ENCODE results near the gene CASP12.
"Not testable (repeated sequence)": the region's sequence is repeated elsewhere in the genome, so short reads cannot be mapped to it uniquely, and the experiment has no call there.

Gene CASP12

DNA sequence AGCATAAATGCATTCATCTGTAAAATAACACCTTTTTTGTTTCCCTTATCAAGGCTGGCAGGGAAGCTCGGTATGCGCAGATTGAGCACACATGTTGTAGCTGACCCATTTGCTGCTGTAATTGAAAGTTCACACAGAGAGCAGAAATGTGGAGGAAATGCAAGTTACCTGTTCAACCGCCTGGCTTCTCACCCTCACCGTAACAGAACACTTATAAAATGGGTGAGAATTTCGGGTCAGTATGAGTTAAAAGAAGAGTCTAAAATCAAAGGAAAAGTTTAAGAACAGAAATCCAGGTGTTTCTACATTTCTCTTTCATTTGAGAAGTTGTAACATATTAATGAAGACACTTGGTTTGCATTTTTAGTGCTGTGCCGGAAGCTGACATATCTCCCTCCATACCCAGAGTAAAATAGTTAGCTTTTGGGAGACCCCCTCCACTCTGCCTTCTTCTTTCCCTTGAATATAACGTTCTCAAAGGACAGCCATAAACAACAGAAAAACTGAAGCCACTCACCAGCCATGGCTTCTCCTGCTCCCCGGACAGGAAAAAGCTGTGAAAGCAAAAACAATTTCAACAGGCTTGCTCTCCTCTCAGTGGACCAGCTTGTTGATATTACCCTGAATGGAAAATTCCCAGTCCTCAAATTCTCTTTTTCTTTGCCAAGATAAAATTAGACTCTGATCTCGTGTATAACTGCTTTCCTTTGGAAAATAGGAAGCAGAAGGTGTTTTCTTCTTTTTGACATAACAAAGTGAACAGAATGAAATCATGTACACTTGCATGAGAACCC lies at the start of gene CASP12:
CASP12 (minus strand) TSS at position 570 of the 794 bp plus-strand sequence.
- DNase-seq (ENCODE audit: low spot score), result no peak

DNA sequence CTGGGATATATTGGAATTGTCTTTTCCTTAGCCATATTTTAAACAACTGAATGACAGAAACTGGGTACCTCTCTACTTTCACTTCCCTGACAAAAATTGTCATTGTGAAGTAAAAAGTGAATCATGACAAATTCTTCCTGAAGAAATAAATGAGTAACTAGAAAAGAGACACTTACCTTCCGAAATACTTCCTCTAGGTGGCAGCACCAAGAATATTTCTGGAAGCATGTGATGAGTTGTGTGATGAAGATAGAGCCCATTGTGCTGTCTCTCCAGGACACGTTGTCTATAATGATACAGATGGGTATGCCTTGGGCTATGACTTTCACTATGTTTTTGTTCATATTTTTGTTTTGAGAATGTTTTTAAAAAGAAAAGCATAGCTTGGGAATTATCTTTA lies 48.6 kb upstream of the CASP12 start:
- DNase-seq (ENCODE audit: low spot score), result peak; percentile 40

DNA sequence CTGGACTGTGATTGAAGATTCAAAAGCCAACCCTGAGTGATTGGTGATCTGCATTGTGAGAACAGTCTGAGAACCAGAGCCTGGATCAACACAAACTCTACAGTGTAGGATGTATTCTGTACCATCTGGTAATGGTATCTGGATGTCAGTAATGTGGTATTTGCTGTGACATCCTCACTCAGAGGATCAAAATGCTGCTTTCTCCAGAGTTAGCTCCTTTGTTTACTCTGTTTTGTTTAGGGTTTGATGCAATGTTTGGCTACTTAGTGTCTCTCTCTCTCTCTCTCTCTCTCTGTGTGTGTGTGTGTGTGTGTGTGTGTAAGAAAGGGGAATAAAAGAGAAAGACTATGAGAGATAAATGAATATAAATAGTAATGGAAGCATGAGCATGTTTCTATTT lies 45.8 kb upstream of the CASP12 start:
- no peak for DNase-seq (ENCODE audit: low spot score)

DNA sequence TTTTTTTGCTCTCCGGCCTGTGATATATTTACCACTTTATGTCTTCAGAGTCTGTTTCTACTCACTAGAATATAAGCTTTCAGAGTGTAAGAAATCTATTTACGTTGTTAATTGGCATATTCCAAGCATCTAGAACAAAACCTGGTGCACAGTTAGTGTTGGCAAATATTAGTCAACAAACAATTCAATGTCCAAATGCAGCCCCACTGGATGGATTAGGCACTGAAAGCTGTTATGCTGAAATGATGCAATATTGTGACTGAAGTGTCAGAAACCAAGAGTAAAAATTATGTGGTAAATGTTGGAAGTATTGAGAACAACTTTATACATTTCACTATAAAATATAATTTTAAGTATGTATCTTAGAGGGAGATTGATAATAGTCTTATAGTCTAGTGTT lies 45.3 kb upstream of the CASP12 start:
- DNase-seq (ENCODE audit: low spot score), result no peak

DNA sequence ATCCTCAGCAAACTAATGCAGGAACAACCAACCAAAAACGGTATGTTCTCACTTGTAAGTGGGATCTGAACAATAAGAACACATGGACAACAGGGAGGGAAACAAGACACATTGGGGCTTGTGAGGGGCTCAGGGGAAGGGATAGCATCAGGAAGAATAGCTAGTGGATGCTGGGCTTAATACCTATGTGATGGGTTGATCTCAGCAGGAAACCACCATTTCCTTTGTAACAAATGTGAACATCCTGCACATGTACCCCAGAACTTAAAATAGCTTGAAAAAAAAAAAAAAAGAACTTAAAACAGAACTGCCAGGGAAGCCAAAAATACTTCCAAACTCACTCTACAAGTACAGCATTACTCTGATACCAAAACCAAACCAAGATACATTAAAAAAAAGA lies 36.3 kb upstream of the CASP12 start:
- DNase-seq (ENCODE audit: low spot score), result no peak

DNA sequence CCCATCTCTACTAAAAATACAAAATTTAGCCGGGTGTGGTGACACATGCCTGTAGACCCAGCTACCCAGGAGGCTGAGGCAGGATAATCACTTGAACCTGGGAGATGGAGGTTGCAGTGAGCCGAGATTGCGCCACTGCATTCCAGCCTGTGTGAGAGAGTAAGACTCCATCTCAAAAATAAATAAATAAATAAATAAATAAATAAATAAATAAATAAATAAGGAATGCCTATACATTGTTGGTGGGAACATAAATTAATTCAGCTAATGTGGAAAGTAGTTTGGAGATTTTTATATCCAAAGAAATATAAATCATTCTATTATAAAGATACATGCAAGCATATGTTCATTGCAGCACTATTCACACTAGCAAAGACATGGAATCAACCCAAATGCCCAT lies 35.8 kb upstream of the CASP12 start:
- not testable (repeated sequence) for DNase-seq (ENCODE audit: low spot score)

DNA sequence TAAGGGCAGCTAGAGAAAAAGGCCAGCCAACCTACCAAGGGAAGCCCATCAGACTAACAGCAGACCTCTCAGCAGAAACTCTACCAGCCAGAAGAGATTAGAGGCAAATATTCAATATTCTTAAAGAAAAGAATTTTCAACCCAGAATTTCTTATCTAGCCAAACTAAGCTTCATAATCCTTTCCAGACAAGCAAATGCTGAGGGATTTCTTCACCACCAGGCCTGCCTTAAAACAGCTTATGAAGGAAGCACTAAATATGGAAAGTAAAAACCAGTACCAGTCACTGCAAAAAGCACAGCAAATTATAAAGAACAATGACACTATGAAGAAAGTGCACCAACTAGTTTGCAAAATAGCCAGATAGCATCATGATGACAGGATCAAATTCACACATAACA lies 30.6 kb upstream of the CASP12 start:
- DNase-seq (ENCODE audit: low spot score), result no peak

DNA sequence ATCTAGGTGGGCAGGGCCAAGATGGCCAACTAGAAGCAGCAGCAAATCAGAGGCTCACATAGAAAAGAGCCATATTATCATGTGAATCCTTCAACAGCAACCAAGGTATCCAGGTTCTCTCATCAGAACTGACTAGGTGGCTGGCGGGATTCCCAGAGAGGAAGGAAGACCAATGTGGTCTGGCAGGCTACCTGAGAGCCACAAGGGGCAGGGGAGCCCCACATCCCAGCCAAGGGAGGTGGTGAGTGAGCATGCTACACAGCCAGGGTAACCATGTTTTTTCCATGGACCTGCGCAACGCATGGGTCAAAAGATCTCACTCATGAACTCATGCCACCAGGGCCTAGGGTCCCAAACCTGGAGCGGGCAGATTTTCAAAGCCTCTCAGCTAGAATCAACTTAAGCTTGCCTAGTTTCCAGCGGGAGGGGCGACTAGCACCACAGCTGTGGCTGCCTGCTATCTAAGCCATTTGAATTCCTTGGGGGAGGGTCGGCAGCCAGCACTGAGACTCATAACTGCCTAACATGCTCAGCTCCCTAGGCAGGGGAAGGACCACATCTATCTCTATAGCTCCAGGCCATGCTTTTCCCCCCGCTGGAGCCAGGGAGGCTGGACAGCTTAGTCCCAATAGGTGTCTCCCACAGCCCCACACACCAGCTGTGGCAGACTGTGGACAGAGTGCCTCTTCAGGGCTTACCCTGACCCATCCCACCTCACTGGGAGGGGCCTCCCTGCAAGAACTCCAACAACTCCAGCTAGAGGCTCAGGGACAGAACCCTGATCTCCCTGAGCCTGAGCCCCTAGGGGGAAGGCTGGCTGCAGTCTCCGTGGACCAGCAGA lies 28.7 kb upstream of the CASP12 start:
- DNase-seq (ENCODE audit: low spot score), result no peak

DNA sequence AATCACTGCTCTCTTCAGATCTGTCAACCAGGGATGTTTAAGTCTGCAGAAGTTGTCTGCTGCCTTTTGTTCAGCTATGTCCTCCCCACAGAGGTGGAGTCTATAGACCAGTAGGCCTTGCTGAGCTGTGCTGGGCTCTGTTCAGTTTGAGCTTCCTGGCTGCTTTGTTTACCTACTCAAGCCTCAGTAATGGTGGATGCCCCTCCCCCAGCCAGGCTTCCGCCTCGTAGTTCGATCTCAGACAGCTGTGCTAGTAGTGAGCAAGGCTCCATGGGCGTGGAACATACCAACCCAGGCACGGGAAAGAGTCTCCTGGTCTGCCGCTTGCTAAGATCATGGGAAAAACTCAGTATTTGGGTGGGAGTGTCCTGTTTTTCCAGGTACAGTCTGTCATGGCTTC lies 27.6 kb upstream of the CASP12 start:
- DNase-seq (ENCODE audit: low spot score), result no peak

DNA sequence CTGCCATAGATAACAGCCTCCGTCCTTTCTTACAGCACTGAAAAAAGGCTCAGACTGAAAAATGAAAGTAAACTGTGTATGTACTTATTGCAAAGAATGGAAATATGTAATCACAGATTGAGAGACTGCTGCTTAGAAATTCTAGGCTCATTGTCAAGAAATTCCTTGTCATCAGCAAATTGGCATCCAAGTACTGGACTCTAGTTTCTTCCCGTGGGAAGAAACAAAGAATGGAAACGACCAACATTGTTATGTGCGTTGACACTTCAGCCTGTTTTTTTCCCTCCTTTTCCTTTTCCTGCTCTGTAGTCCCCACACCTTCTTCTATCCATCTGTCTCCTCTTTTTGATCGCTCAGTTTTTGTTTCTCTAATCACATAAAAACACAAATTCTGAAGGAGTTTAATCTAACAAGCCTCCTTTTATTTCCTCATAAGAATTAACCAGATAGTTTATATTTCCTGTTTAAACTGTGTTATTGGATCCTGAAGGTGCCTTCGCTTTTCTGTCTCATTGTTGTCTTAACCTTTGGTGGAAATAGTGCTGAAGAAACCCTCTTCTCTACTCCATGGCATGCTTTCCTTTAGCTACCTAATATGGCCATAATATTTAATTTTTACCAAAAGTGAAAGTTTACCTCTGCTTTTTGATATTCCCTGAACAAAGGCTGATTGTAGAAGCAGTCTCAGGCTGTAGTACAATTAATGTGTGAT lies 20.0 kb upstream of the CASP12 start:
- peak; percentile 44 for DNase-seq (ENCODE audit: low spot score)

DNA sequence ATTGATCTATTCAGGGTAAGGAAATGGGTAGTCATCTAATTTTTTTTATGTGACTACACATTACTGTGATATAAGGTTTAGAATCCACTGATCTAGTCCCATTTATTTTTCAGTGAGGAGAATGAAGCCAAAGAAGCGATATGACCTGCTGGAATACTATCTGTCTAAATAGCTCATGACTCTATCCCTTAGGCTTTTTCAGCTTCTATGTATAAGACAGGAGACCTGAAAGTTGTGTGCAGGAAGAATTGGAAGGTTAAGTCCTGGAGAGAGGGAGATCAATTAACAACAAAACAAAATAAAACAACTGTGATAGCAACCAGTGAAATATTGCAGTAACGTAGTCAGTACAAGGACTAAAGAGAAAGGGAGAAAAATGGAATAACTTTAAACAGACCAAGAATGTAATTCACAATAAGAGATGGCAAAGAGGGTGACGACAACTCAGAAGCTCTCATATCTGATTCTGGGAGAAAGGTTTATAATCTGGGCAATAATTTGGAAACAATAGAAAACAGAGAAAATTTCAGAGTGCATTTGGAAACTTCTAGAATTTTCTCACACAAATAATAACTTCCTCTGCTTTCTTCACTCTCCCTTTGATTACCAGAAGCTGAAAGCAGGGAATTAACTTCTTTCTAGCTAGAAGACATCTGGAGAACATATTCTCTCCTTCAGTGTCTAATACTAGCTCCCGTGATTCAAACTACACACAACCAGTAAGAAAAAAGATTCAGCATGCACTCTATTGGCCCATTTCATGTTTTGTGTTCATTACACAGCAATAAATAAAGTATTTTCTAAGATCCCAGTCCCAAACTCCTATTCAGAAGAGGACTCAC lies 19.2 kb upstream of the CASP12 start:
- DNase-seq (ENCODE audit: low spot score), result no peak

DNA sequence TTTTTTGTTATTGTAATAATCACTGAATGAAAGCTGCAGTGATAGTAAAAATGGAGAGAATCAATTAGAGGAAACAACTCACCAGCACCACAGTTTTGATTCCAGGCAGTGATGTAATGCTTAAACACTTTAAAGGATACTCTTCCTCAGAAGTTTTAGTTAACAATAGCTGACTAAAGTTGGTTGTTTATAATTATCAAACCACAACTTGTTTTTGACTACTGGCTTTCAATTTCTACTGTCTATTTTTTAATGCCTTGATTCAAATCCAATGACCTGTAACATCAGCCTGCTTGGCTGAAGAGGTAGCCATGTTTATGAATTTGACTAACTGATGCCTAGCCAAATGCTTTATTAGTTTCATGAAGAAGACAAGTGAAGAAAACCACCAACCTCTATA lies 18.2 kb upstream of the CASP12 start:
- DNase-seq (ENCODE audit: low spot score), result no peak

DNA sequence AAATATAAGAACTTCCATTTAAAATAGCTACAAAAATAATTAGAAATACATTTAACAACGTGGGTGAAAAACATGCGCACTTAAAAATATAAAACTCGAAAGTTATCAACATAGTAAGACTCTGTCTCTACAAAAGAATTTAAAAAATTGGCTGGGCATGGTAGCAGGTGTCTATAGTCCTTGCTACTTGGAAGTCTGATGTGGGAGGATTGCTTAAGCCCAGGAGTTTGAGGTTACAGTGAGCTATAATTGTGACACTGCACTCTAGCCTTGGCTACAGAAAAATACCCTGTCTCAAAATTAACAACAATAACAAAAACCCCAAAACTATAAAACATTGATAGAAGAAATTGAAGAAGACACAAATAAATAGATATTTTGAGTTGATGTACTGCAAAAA lies 13.8 kb upstream of the CASP12 start:
- DNase-seq (ENCODE audit: low spot score), result no peak

DNA sequence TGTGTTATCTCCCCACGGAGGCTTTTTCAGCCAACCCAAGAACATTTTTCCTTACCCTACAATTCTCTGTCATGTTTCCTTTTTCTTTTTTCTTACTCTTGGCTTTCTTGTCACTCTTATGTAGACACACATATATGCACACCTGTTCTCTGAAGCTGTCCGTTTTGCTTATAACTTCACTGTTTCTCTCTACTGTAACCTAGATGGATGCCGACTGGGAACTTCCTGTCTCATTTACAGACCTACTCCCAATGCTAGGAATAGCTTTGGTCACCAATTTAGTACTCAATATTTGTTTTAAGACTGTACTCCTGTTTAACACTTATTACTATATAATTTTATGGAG lies 9.9 kb upstream of the CASP12 start:
- DNase-seq (ENCODE audit: low spot score), result no peak

DNA sequence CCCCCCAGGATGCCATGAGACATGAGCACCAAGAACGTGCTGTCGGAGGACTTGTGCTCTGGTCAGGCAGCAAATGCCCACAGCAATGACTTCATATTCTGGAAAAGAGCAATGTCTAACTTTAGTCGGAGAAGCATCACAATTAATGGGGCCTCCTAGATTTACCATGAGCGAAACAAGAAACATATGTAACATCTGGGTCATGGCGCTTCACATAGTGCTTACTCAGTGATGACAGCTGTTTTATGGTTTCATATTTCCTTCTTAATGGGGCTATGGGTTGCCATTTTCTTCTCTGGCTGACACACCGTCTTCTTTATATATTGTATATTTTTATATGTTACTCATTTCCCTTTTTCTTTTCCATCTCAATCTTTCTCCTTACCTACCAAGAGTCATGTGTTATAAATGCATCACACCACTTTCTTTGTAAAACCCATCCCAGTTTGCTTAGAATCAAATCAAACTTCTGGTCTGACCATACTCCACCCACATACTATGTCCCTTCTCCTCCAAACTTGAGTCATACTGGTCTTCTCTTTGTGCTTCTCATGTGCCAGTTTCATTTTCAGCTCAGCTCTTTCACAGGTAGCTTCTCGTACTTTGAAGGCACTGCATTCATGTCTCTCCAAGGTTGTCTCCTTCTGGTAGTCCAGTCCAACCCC lies 9.4 kb upstream of the CASP12 start:
- no peak for DNase-seq (ENCODE audit: low spot score)

DNA sequence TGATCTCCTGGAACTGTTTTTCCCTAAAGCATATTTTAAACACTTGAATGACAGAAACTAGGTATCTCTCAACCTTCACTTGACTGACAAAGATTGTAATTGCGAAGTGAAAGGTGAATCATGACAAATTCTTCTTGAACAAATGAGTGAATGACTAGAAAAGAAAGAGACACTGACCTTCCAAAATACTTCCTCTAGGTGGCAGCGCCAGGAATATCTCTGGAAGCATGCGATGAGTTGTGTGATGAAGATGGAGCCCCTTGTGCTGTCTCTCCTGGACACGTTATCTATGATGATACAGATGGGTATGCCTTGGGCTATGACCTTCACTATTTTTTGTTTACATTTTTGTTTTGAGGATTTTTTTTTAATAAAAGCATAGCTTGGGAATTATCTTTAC lies 7.0 kb upstream of the CASP12 start:
- no peak for DNase-seq (ENCODE audit: low spot score)

DNA sequence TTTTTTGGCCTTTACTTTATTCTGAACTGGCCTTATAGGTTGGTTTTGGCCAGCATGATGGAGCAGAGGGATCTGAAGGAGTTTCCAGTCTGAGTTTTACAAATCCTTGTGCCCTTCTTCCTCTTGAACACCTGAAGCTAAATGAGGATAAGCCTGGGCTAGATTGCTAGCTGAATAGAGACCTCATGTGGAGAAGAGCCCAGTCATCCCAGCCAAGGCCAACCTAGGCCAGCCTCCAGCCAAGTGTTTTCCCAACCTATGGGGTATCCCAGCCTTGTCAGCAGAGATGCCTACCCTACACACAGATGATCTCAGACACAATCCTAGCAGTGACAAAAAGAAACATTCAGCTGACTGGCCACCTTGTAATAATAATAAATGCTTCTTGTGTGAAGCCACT lies 966 bp upstream of the CASP12 start:
- DNase-seq (ENCODE audit: low spot score), result no peak

DNA sequence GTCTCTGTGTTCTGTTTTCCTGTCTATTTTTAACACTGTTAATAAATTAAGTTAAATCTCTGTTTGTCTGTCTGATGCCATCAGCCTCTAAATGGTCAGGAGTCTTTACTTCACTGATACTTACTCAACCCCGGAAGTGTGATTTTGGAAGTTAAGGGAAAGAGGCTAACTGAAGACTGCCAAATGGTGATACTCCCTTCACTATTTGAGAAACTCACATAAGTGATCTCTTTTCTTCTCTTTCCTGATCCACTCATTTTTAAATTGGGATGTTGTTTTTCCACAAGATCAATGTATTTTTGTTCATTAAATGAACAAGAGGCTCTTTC lies 389 bp upstream of the CASP12 start:
- no peak for DNase-seq (ENCODE audit: low spot score)

DNA sequence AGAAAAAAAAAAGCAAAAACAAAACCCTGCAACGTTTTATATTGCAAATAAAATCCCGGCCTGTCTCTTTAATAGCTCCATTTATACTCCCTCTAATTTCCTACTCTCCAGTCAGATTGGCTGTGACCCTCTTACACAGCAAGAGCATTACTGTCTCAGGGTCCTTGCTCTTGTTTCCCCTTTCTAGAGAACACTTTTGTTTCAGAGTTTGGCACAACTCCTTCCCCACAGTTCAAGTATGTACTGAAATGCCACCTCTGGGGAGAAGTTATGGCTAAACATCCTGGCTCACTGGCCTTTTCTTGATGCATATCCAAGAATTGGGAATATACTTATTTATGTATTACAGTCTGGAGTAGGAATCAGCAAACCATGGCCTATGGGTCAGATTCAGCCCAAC lies 2.6 kb downstream of the CASP12 start:
- no peak for DNase-seq (ENCODE audit: low spot score)

DNA sequence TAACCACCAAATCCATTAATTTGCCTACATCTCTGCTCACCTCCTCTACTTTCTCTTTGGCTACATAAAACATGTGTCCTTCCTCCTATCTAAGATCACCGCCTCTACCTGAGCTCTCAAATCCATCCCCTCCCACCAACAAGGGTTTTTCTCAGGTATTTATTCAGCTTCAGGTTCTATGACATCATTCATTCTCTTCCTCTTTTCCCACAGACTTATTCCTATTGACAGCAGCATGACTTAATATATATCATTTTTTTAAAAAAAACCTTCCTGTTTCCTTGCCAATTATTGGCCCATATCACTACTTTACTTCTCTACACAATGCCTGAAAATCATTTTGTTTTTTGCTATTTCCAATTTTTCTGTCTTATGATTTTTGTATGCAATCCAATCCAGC lies 4.4 kb downstream of the CASP12 start:
- DNase-seq (ENCODE audit: low spot score), result no peak

DNA sequence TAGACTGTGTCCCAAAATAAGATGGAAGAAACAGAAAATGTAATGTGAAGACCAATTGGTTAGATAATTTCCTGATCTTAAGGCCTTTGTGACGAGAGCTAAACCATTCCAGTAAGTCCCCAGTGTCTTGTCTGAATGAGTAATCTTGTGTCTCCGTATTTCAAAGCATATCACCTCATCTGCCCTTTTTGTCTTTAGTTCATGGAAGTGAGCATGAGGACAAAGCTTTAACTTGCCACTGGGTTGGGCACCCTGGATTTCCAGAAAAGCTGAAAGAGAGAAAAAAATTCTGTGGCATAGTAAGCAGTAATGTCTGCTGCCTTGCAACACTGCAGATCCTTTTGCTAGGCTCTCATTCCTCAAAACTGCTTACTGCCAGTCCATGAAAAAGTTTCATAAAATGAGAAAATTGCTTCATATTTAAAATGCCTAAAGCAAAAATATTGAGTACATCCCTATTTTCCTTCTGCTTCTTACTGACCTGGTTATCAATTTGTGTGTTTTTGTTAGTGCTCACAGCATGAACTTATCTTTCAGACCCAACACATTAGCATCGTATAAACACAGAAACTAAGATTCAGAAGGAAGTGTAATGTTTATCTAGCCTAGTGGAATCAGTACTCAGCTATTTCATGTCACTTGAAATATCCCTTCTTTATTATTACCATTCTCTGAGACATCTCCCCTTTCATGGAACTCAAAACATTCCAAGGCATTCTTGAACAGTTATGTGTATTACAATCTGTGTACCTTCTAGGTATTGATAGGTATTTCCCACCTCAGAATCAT lies 5.3 kb downstream of the CASP12 start:
- no peak for DNase-seq (ENCODE audit: low spot score)
